Colonic mucosa (tissue), 4 donors: ENCODE data around the gene SIRPG. TPM values are rescaled to one million over a fixed set of nuclear protein-coding genes. Genes with fewer than 3 reads are reported as not detected.
"Not testable (repeated sequence)": the region's sequence is repeated elsewhere in the genome, so short reads cannot be mapped to it uniquely, and the experiment has no call there.

ENCODE experiments used
- DNase-seq: peaks from one replicate; pipeline ENCODE4 v3.0.0-alpha.2; 2020
- H3K27ac ChIP-seq: fragments of 200-600 bp; one replicate; pipeline ENCODE4 v1.8.0; 2021
- H3K27me3 ChIP-seq: fragments of 200-600 bp; one replicate; pipeline ENCODE4 v1.8.0; 2021
- H3K36me3 ChIP-seq: fragments of 200-600 bp; one replicate; pipeline ENCODE4 v1.8.0; 2021
- H3K4me1 ChIP-seq: fragments of 200-600 bp; one replicate; pipeline ENCODE4 v1.8.0; 2021; ENCODE audit warnings: mild to moderate bottlenecking
- H3K4me3 ChIP-seq: fragments of 200-600 bp; one replicate; pipeline ENCODE4 v1.8.0; 2021
- H3K9ac ChIP-seq, 2 donors: one replicate each; pipeline ENCODE4 v1.7.0; 2013; ENCODE audit warnings: control low read depth in 2 of 2, low read depth in 2 of 2, low read length in 2 of 2
- H3K9me3 ChIP-seq: fragments of 200-600 bp; one replicate; pipeline ENCODE4 v1.8.0; 2021
- CTCF ChIP-seq: fragments of 200-600 bp; IDR thresholded peaks from one replicate; pipeline ENCODE4 v1.8.0; 2022; ENCODE audit warnings: antibody characterized with exemption, mild to moderate bottlenecking
- intact Hi-C: fragments of 100-400 bp; cut with DNase I; formaldehyde crosslinking; loops from one replicate; pipeline ENCODE4 v1.14.1; 2022
- total RNA-seq, 2 donors: library from RNA; stranded (reverse); fragmentation: NEBNext Ultra II Directional in 1 of 2; extraction: Animal tissue kit (Norgen Biotek cat#: 25700) in 1 of 2; gene quantifications; one replicate each; pipeline ENCODE4 v1.2.1, GENCODE V29; 2021
- donor health status: healthy.
- donor health status: DM: no; HTN: no; CAD: no.
- donor health status: DM: no; HTN: no; CAD: no.

Gene SIRPG
- total RNA-seq, 2 donors from 2014 or later: 0.61 to 0.69 TPM

GRCh38 chr20:1618479-1618878, 39.1 kb downstream of the SIRPG start:
- Histone ChIP-seq H3K9ac (no peak overlapping the region), H3K4me3 (no peak overlapping the region), H3K27ac (no peak overlapping the region), H3K36me3 (no peaks in the 10 kb centered on the region), H3K4me1 (no peaks in the 10 kb centered on the region), H3K27me3 (no peaks in the 10 kb centered on the region), H3K9me3 (no peaks in the 10 kb centered on the region)
- no peak for TF ChIP-seq CTCF
- no peak for DNase-seq
- intact Hi-C loops: no loop called here

GRCh38 chr20:1616858-1617434, 40.6 kb downstream of the SIRPG start:
- intact Hi-C loops: no loop called here
- H3K27me3 ChIP-seq: no peaks in the 10 kb centered on the region
- no peak overlapping the region for H3K4me3 ChIP-seq
- H3K27ac ChIP-seq: no peak overlapping the region
- TF ChIP-seq CTCF: no peak
- no peak overlapping the region for H3K9ac ChIP-seq
- H3K9me3 ChIP-seq: no peaks in the 10 kb centered on the region
- no peaks in the 10 kb centered on the region for H3K4me1 ChIP-seq
- DNase-seq: no peak
- no peaks in the 10 kb centered on the region for H3K36me3 ChIP-seq

DNA sequence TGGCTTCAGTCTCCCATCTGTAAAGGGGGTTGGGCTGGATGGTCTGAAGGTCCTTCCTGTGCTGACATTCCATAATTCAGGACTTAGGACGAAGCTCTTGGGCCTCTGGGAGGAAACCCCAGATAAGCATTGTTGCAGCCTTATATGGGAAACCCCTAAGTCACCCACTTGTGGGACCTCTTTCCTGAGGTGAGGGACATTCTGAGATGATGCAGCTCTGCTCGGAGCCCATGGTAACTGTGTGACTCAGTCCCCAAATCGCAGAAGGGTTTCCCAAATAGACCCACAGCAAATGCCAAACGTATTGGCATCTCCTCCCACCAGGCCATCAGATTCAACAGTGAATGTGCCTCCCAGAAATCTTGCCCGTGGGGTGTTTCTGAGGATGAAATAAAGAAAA, 47.2 kb downstream of the SIRPG start:
- H3K9ac ChIP-seq, H3K4me3 ChIP-seq, intact Hi-C loops, H3K9me3 ChIP-seq, H3K27me3 ChIP-seq, H3K4me1 ChIP-seq, H3K27ac ChIP-seq, H3K36me3 ChIP-seq, DNase-seq: not testable (repeated sequence)

- H3K36me3 ChIP-seq, H3K4me1 ChIP-seq, H3K9me3 ChIP-seq, H3K27ac ChIP-seq, intact Hi-C loops, H3K4me3 ChIP-seq, H3K27me3 ChIP-seq, H3K9ac ChIP-seq, DNase-seq: not testable (repeated sequence)
These were observed 48.8 kb downstream of the SIRPG start for GRCh38 chr20:1608678-1609347.

- intact Hi-C loops: no loop called here
- H3K27ac ChIP-seq: no peak overlapping the region
- no peak for TF ChIP-seq CTCF
- H3K9ac ChIP-seq: no peak overlapping the region
- H3K9me3 ChIP-seq: no peaks in the 10 kb centered on the region
- H3K4me1 ChIP-seq: no peaks in the 10 kb centered on the region
- H3K4me3 ChIP-seq: no peak overlapping the region
- no peaks in the 10 kb centered on the region for H3K36me3 ChIP-seq
- DNase-seq: no peak
- no peaks in the 10 kb centered on the region for H3K27me3 ChIP-seq
These were observed 56.8 kb downstream of the SIRPG start for GRCh38 chr20:1600736-1601135.

- H3K36me3 ChIP-seq: no peaks in the 10 kb centered on the region
- no peaks in the 10 kb centered on the region for H3K9me3 ChIP-seq
These were observed 62.2 kb downstream of the SIRPG start for GRCh38 chr20:1595333-1595732.

More at GRCh38 chr20:1595333-1595732, 62.2 kb downstream of the SIRPG start:
- H3K9ac ChIP-seq: no peak overlapping the region
- intact Hi-C loops: no loop called here
- H3K4me3 ChIP-seq: no peak overlapping the region
- TF ChIP-seq CTCF: no peak
- no peak overlapping the region for H3K27ac ChIP-seq
- no peak for DNase-seq
- H3K4me1 ChIP-seq: no peaks in the 10 kb centered on the region
- H3K27me3 ChIP-seq: no peaks in the 10 kb centered on the region
